Urothelium cell line (cell line): ENCODE results near the gene APH1A.
"Not testable (repeated sequence)": the region's sequence is repeated elsewhere in the genome, so short reads cannot be mapped to it uniquely, and the experiment has no call there.

Experiments
- DNase-seq: peaks from one replicate; pipeline ENCODE4 v3.0.0; 2011; ENCODE audit warnings: low spot score, mixed read lengths
- FAIRE-seq: peaks from 2 replicates; lab custom pipeline; 2011; peaks lifted over from hg19 to GRCh38; lab: Jason Lieb, UNC

APH1A gene

GRCh38 chr1:150234566-150235293, 34.1 kb downstream of the APH1A start:
- FAIRE-seq, result no peak
- peak; percentile 81 for DNase-seq

GRCh38 chr1:150234309-150234565, 34.6 kb downstream of the APH1A start:
- DNase-seq, result peak; percentile 29
- FAIRE-seq, result no peak

GRCh38 chr1:150233359-150234308, 35.2 kb downstream of the APH1A start:
- FAIRE-seq (no peak), DNase-seq (no peak)

GRCh38 chr1:150232921-150233320, 35.9 kb downstream of the APH1A start:
- not testable (repeated sequence) for DNase-seq, FAIRE-seq

- FAIRE-seq, DNase-seq: not testable (repeated sequence)
Measured at GRCh38 chr1:150228246-150228645, 40.6 kb downstream of the APH1A start.

GRCh38 chr1:150227228-150227627, 41.6 kb downstream of the APH1A start:
- DNase-seq (no peak), FAIRE-seq (no peak)

- FAIRE-seq, result no peak
- DNase-seq, result no peak
Measured at GRCh38 chr1:150226486-150226885, 42.3 kb downstream of the APH1A start.

- DNase-seq, result no peak
- FAIRE-seq, result no peak
Measured at GRCh38 chr1:150225546-150225945, 43.3 kb downstream of the APH1A start.

GRCh38 chr1:150224983-150225382, 43.8 kb downstream of the APH1A start:
- FAIRE-seq (no peak), DNase-seq (no peak)

- no peak for DNase-seq
- FAIRE-seq, result no peak
Measured at GRCh38 chr1:150221552-150221951, 47.3 kb downstream of the APH1A start.

GRCh38 chr1:150215855-150216254, 53.0 kb downstream of the APH1A start:
- FAIRE-seq, DNase-seq: not testable (repeated sequence)
